BE2C (cell line): ENCODE measurements around the gene RANBP17.

Experiments
- DNase-seq: peaks from one replicate; pipeline ENCODE4 v3.0.0-alpha.2; 2020
- H3K27me3 ChIP-seq: fragments of 250-450 bp; sonication (Bioruptor Pico); 2 replicates; pipeline ENCODE4 v1.5.1; 2020; ENCODE audit warnings: mild to moderate bottlenecking
- H3K36me3 ChIP-seq: fragments of 250-450 bp; sonication (Bioruptor Pico); 2 replicates; pipeline ENCODE4 v1.5.1; 2020; ENCODE audit warnings: mild to moderate bottlenecking
- H3K4me1 ChIP-seq: fragments of 250-450 bp; sonication (Bioruptor Pico); 2 replicates; pipeline ENCODE4 v1.5.1; 2020
- H3K4me3 ChIP-seq: 2 replicates; pipeline ENCODE4 v1.5.1; 2011; ENCODE audit warnings: low read depth, low read length
- H3K9me3 ChIP-seq: fragments of 250-450 bp; sonication (Bioruptor Pico); 2 replicates; pipeline ENCODE4 v1.5.1; 2020
- TF ChIP-seq, protein P1 (sequence below): IDR thresholded peaks from 2 replicates; pipeline ENCODE4 v1.5.1; 2012; ENCODE audit warnings: mild to moderate bottlenecking, low read depth, low read length

RANBP17 gene

GRCh38 chr5:171264843-171265242 lies 403.0 kb downstream of the RANBP17 start:
- H3K4me1 ChIP-seq, result no peaks in the 10 kb centered on the region; the same call in 1 of the 2 replicates
- TF ChIP-seq, protein P1, sequence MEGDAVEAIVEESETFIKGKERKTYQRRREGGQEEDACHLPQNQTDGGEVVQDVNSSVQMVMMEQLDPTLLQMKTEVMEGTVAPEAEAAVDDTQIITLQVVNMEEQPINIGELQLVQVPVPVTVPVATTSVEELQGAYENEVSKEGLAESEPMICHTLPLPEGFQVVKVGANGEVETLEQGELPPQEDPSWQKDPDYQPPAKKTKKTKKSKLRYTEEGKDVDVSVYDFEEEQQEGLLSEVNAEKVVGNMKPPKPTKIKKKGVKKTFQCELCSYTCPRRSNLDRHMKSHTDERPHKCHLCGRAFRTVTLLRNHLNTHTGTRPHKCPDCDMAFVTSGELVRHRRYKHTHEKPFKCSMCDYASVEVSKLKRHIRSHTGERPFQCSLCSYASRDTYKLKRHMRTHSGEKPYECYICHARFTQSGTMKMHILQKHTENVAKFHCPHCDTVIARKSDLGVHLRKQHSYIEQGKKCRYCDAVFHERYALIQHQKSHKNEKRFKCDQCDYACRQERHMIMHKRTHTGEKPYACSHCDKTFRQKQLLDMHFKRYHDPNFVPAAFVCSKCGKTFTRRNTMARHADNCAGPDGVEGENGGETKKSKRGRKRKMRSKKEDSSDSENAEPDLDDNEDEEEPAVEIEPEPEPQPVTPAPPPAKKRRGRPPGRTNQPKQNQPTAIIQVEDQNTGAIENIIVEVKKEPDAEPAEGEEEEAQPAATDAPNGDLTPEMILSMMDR, result no peak
- peaks cover 3% of the 10 kb centered on the region; the same call in 1 of the 2 replicates for H3K36me3 ChIP-seq
- no peaks in the 10 kb centered on the region for H3K27me3 ChIP-seq
- no peak overlapping the region for H3K4me3 ChIP-seq
- H3K9me3 ChIP-seq, result no peaks in the 10 kb centered on the region
- DNase-seq, result no peak

- no peaks in the 10 kb centered on the region for H3K9me3 ChIP-seq
- H3K4me1 ChIP-seq, result no peaks in the 10 kb centered on the region
- DNase-seq, result no peak
- peaks cover 8% of the 10 kb centered on the region; the same call in 1 of the 2 replicates for H3K36me3 ChIP-seq
- no peak overlapping the region for H3K4me3 ChIP-seq
- no peaks in the 10 kb centered on the region for H3K27me3 ChIP-seq
- TF ChIP-seq, protein P1, result no peak
Observed at GRCh38 chr5:171268700-171269620, 407.1 kb downstream of the RANBP17 start.

DNA sequence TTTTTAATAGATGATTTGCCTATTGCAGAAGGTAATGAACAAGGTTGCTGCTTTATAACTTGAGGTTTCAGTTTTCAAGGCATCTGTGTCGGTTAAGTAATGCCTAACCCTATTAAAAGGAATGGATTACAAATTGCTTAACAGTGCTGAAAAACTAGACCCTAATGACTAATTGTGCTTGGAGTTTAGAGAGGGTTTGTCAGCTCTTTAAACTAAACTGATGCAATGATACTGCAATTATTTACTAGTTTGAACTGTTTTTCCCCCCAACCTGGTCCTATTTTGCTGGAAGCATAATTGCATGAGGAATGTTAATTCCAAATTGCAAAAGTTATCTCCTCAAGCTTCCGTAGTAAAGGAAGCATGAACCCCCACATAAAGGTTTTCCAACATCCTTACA lies 407.9 kb downstream of the RANBP17 start:
- TF ChIP-seq, protein P1, result no peak

DNA sequence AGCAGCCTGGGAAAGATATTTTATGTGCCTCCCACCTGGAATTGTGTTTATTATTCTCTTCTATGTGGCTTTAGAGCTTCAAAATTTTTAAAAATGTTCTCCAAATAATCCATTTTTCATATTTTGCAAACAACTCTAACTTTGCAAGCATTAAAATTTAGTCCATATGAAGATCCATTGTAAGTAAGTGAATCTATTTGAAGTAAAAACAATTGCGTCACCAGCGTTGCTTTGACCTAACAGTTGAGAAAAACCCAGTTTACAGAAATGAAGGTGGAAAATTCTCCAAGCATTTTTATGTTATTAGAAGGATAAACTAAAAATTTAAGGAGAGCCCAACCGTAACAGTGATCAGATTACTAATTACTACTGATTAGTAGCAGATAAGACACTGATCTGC lies 408.3 kb downstream of the RANBP17 start:
- no peaks in the 10 kb centered on the region for H3K27me3 ChIP-seq
- peaks cover 7% of the 10 kb centered on the region for H3K4me1 ChIP-seq
- TF ChIP-seq, protein P1, result no peak
- no peak for DNase-seq
- H3K9me3 ChIP-seq, result no peaks in the 10 kb centered on the region
- peaks cover 8% of the 10 kb centered on the region; the same call in 1 of the 2 replicates for H3K36me3 ChIP-seq
- no peak overlapping the region for H3K4me3 ChIP-seq

More for the DNA sequence above, 407.9 kb downstream of the RANBP17 start:
- peaks cover 3% of the 10 kb centered on the region for H3K4me1 ChIP-seq
- H3K27me3 ChIP-seq, result no peaks in the 10 kb centered on the region
- H3K9me3 ChIP-seq, result no peaks in the 10 kb centered on the region
- no peak for DNase-seq
- H3K4me3 ChIP-seq, result no peak overlapping the region
- H3K36me3 ChIP-seq, result peaks cover 8% of the 10 kb centered on the region; the same call in 1 of the 2 replicates

- H3K27me3 ChIP-seq, result no peaks in the 10 kb centered on the region
- TF ChIP-seq, protein P1, result no peak
Observed at GRCh38 chr5:171271798-171272197, 410.0 kb downstream of the RANBP17 start.

More at GRCh38 chr5:171271798-171272197, 410.0 kb downstream of the RANBP17 start:
- DNase-seq, result no peak
- Histone ChIP-seq H3K4me3 (no peak overlapping the region), H3K36me3 (peaks cover 8% of the 10 kb centered on the region; the same call in 1 of the 2 replicates), H3K9me3 (no peaks in the 10 kb centered on the region), H3K4me1 (peaks cover 19% of the 10 kb centered on the region)
